ENCODE measurements around the gene ATG4B. TPM values are rescaled to one million over a fixed set of nuclear protein-coding genes. Genes with fewer than 3 reads are reported as not detected.

The ATG4B gene
- total and polyA plus RNA-seq, 2 donors (not counting 3 experiments of a cell fraction or from before 2014, with no cell fraction given), result 83.6 to 113 TPM

DNA sequence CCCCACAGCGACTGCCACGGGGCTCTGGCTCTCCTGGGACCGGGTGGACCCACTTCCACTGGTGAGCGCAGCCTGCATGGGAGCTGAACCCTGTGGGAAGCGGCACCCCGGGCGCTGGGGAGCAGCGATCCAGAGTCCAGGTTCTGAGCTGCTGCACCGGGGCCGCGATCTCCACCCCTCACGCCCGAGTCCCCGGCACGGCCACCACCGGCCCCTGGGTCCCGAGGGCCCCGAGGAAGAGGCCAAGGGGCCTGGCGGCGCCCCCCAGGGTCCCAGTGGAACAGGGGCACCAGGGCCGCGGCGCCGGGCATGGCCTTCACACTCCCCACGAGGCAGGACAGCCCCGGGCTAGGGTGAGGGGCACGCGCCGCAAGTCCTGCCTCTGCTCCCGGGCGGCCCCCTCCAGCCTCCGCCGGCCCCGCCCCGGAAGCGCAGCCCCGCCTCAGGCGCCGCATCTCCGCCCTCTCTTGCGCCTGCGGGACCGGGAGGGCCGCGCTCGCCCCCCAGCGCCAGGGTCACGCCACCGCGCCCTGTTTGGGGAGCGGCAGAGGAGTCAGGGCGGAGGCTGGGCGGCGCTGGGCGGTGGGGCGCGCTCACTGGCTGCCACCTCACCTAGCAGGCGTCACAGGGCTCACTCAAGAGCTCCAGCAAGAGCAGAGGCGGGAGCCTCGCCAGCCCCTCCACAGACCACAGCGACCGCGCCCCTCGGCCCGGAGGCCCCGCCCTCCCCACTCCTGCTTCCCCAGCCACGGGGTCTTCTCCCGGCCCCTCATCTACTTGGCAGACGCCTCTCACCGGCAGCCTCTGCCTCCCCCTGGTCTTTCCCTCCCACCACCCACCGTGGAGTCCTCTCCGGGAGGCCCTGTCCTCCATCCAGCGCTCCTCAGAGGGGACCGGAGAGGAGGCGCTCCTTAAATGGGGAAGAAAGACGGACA, 27.4 kb upstream of the ATG4B start:
- Histone ChIP-seq H3K9ac (replicated peaks; ENCODE audit: extremely low read depth, insufficient read depth, low read length) (peak overlapping the region; percentile 45), H3K4me1 (ENCODE audit: control insufficient read depth, extremely low read depth, insufficient read depth, low read length) (peaks cover 5% of the 10 kb centered on the region), H3K9me3 (replicated peaks; ENCODE audit: control insufficient read depth, insufficient read depth, low read length) (no peaks in the 10 kb centered on the region), H3K27me3 (ENCODE audit: control insufficient read depth in 2 of 2, insufficient read depth in 2 of 2, low read length in 2 of 2) (no peaks in the 10 kb centered on the region), H3K4me2 (ENCODE audit: insufficient read depth, low read length) (peak overlapping the region; percentile 58), H4K20me1 (replicated peaks; ENCODE audit: control insufficient read depth, extremely low read depth, insufficient read depth, low read length) (no peaks in the 10 kb centered on the region), H3K4me3 (replicated peaks in 1 of 3; ENCODE audit: insufficient read depth in 1 of 3, low read depth in 1 of 3, low read length in 3 of 3) (peak overlapping the region; percentile 15 to 53 (median 15)), H3K27ac (ENCODE audit: insufficient read depth, low read depth, low read length) (peak overlapping the region; percentile 28), H2AFZ (ENCODE audit: low read depth, low read length) (peak overlapping the region; percentile 74), H3K9me1 (replicated peaks; ENCODE audit: control insufficient read depth, extremely low read depth, insufficient read depth, low read length) (no peaks in the 10 kb centered on the region), H3K79me2 (ENCODE audit: control insufficient read depth, insufficient read depth, low read length) (peaks cover 10% of the 10 kb centered on the region), H3K36me3 (ENCODE audit: control insufficient read depth in 2 of 2, extremely low read depth in 1 of 2, insufficient read depth in 2 of 2, low read length in 2 of 2) (peaks cover 0 to 6% of the 10 kb centered on the region in 2 experiments)
- intact Hi-C loops (cut with micrococcal nuclease), result loop anchor here (1.0 to 2.0 kb wide), 3 partner anchors 27 to 102 kb away; partner anchors contain the start of genes ATG4B, BOK, STK25 and THAP4
- FAIRE-seq (peak; percentile 74), DNase-seq (ENCODE audit: low read depth, low spot score) (peak; percentile 83)
- peak; percentile 71 for TF ChIP-seq POLR2AphosphoS5 (IDR thresholded peaks at IDR 0.05; ENCODE audit: insufficient read depth, low read depth, low read length)
- TF ChIP-seq JUN (IDR thresholded peaks at IDR 0.05; ENCODE audit: borderline replicate concordance, insufficient read depth, insufficient read length, low read depth), result no peak
- peak; percentile 35 for TF ChIP-seq POLR2A (IDR thresholded peaks at IDR 0.05; ENCODE audit: low read depth, low read length)
- TF ChIP-seq, protein P1, sequence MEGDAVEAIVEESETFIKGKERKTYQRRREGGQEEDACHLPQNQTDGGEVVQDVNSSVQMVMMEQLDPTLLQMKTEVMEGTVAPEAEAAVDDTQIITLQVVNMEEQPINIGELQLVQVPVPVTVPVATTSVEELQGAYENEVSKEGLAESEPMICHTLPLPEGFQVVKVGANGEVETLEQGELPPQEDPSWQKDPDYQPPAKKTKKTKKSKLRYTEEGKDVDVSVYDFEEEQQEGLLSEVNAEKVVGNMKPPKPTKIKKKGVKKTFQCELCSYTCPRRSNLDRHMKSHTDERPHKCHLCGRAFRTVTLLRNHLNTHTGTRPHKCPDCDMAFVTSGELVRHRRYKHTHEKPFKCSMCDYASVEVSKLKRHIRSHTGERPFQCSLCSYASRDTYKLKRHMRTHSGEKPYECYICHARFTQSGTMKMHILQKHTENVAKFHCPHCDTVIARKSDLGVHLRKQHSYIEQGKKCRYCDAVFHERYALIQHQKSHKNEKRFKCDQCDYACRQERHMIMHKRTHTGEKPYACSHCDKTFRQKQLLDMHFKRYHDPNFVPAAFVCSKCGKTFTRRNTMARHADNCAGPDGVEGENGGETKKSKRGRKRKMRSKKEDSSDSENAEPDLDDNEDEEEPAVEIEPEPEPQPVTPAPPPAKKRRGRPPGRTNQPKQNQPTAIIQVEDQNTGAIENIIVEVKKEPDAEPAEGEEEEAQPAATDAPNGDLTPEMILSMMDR (IDR thresholded peaks at IDR 0.05; ENCODE audit: extremely low read depth in 1 of 2, insufficient read depth in 1 of 2, low read depth in 1 of 2, low read length in 2 of 2), result peak; percentile 62 to 67
- dilution Hi-C loops (cut with MboI; ENCODE audit: extremely low pct_ligation_motif_present, low sequenced_read_pairs), result no loop called here
- ChIA-PET POLR2A (no interaction called here), CTCF (interaction anchor here (0.6 to 1.4 kb wide), 2 partner anchors 28 to 51 kb away, joined by 3 to 4 read pairs; partner anchors contain the start of gene ATG4B)
- no TSS peak for BruUV-seq (replicated peaks)
